Osteoblast (primary cell): ENCODE results near the gene DHX36. TPM values are rescaled to one million over a fixed set of nuclear protein-coding genes. Genes with fewer than 3 reads are reported as not detected.

Experiments
- DNase-seq: peaks from one replicate; pipeline ENCODE4 v3.0.0; 2011; ENCODE audit warnings: low spot score, mixed read lengths; ENCODE audit not compliant: insufficient read length; ENCODE audit errors: missing footprints
- H2AFZ ChIP-seq: 2 replicates; pipeline ENCODE4 v1.6.0; 2011; ENCODE audit warnings: mild to moderate bottlenecking, low read length
- H3K27ac ChIP-seq: 2 replicates; pipeline ENCODE4 v1.5.1; 2011; ENCODE audit warnings: mild to moderate bottlenecking, low read depth, low read length, moderate library complexity
- H3K27me3 ChIP-seq: 2 replicates; pipeline ENCODE4 v1.6.0; 2012; ENCODE audit warnings: mild to moderate bottlenecking, control low read depth, inconsistent platforms, low read length, moderate library complexity; ENCODE audit not compliant: insufficient read depth
- H3K36me3 ChIP-seq: 2 replicates; pipeline ENCODE4 v1.5.1; 2011; ENCODE audit warnings: mild to moderate bottlenecking, low read length, control low read depth, moderate library complexity; ENCODE audit not compliant: insufficient read depth
- H3K4me1 ChIP-seq: 2 replicates; pipeline ENCODE4 v1.5.1; 2011; ENCODE audit warnings: mild to moderate bottlenecking, low read length, control low read depth, moderate library complexity; ENCODE audit not compliant: insufficient read depth
- H3K4me2 ChIP-seq: 2 replicates; pipeline ENCODE4 v1.6.0; 2011; ENCODE audit warnings: mild to moderate bottlenecking, low read length; ENCODE audit not compliant: insufficient read depth
- H3K4me3 ChIP-seq: fragments of 200-600 bp; sonication (generic); 3 replicates; pipeline ENCODE4 v1.5.1; 2012; ENCODE audit warnings: mild to moderate bottlenecking, low read length, inconsistent platforms; ENCODE audit not compliant: insufficient read depth
- H3K79me2 ChIP-seq: 2 replicates; pipeline ENCODE4 v1.6.0; 2012; ENCODE audit warnings: mild to moderate bottlenecking, low read length, control low read depth, inconsistent platforms; ENCODE audit not compliant: insufficient read depth
- H3K9me3 ChIP-seq: 2 replicates; pipeline ENCODE4 v1.5.1; 2011; ENCODE audit warnings: low read depth, low read length, control low read depth
- H4K20me1 ChIP-seq: 2 replicates; pipeline ENCODE4 v1.6.0; 2012; ENCODE audit warnings: mild to moderate bottlenecking, low read length, control low read depth; ENCODE audit not compliant: insufficient read depth
- CTCF ChIP-seq: IDR thresholded peaks from 2 replicates; pipeline ENCODE4 v1.5.1; 2011; ENCODE audit warnings: mild to moderate bottlenecking, low read depth, low read length, moderate library complexity; ENCODE audit errors: extremely low read depth
- total RNA-seq: library from RNA; depleted of rRNA; stranded (reverse); fragments of >200 nt; gene quantifications from 2 replicates; pipeline ENCODE4 v1.2.3, GENCODE V29; 2012

Gene DHX36
- total RNA-seq, 1 donor = 40.2 TPM

- Histone ChIP-seq H4K20me1 (peaks cover 12% of the 10 kb centered on the region), H3K4me3 (peak overlapping the region; percentile 85), H3K27me3 (no peaks in the 10 kb centered on the region), H3K27ac (peak overlapping the region; percentile 95), H3K79me2 (peaks cover 45% of the 10 kb centered on the region), H3K4me1 (peaks cover 6% of the 10 kb centered on the region), H3K9me3 (no peaks in the 10 kb centered on the region), H3K36me3 (no peaks in the 10 kb centered on the region), H2AFZ (peak overlapping the region; percentile 89), H3K4me2 (peak overlapping the region; percentile 70)
- TF ChIP-seq CTCF = no peak
- DNase-seq = no peak
Observed at GRCh38 chr3:154324919-154325318, 632 bp upstream of the DHX36 start.

- Histone ChIP-seq H3K4me3 (no peak overlapping the region), H3K4me1 (peaks cover 7% of the 10 kb centered on the region), H3K27me3 (no peaks in the 10 kb centered on the region), H3K27ac (no peak overlapping the region), H4K20me1 (peaks cover 22% of the 10 kb centered on the region), H3K79me2 (peaks cover 78% of the 10 kb centered on the region), H2AFZ (no peak overlapping the region), H3K9me3 (no peaks in the 10 kb centered on the region), H3K36me3 (peaks cover 20% of the 10 kb centered on the region), H3K4me2 (no peak overlapping the region)
- no peak for DNase-seq
- TF ChIP-seq CTCF = no peak
Observed at GRCh38 chr3:154316974-154317767, 7.1 kb downstream of the DHX36 start.

GRCh38 chr3:154314152-154314551 lies 10.1 kb downstream of the DHX36 start:
- Histone ChIP-seq H3K79me2 (peaks cover 47% of the 10 kb centered on the region), H3K27me3 (no peaks in the 10 kb centered on the region), H2AFZ (no peak overlapping the region), H3K4me1 (peaks cover 4% of the 10 kb centered on the region), H3K9me3 (no peaks in the 10 kb centered on the region), H3K4me3 (no peak overlapping the region), H4K20me1 (peaks cover 10% of the 10 kb centered on the region), H3K27ac (no peak overlapping the region), H3K4me2 (no peak overlapping the region), H3K36me3 (peaks cover 21% of the 10 kb centered on the region)
- no peak for DNase-seq
- TF ChIP-seq CTCF = no peak

GRCh38 chr3:154310840-154311239 lies 13.4 kb downstream of the DHX36 start:
- DNase-seq = no peak

More at GRCh38 chr3:154310840-154311239, 13.4 kb downstream of the DHX36 start:
- peaks cover 30% of the 10 kb centered on the region for H3K79me2 ChIP-seq
- no peak overlapping the region for H3K4me2 ChIP-seq
- no peak overlapping the region for H3K27ac ChIP-seq
- no peak overlapping the region for H3K4me3 ChIP-seq
- H3K36me3 ChIP-seq = peaks cover 36% of the 10 kb centered on the region
- H3K27me3 ChIP-seq = no peaks in the 10 kb centered on the region
- no peak overlapping the region for H2AFZ ChIP-seq
- H3K4me1 ChIP-seq = no peaks in the 10 kb centered on the region
- H3K9me3 ChIP-seq = no peaks in the 10 kb centered on the region
- peaks cover 3% of the 10 kb centered on the region for H4K20me1 ChIP-seq
- TF ChIP-seq CTCF = no peak
